Mammary epithelial cell (primary cell): Measurements from ENCODE around the gene SOX21.

Experiments used
- CTCF ChIP-seq, 2 donors: IDR thresholded peaks in 1 of 2; conservative IDR thresholded peaks in 1 of 2; 2 replicates each; pipeline ENCODE4 v1.5.1; 2011 to 2012; ENCODE audit warnings: inconsistent platforms in 2 of 2, low read length in 2 of 2, mild to moderate bottlenecking in 2 of 2, control low read depth in 1 of 2, low read depth in 1 of 2; ENCODE audit not compliant: insufficient read depth in 1 of 2; ENCODE audit errors: extremely low read depth in 1 of 2
- EZH2 ChIP-seq: IDR thresholded peaks from 2 replicates; pipeline ENCODE4 v1.6.1; 2012; ENCODE audit warnings: low read length, inconsistent platforms, borderline replicate concordance

- TF ChIP-seq CTCF (conservative IDR thresholded peaks at IDR 0.05 in 1 of 2, IDR thresholded peaks at IDR 0.05 in 1 of 2; ENCODE audit: extremely low read depth in 1 of 2, insufficient read depth in 1 of 2, low read depth in 1 of 2, low read length in 2 of 2) (no peak), EZH2 (no peak)
Measured at GRCh38 chr13:94708031-94708859, 4.1 kb downstream of the SOX21 start.
